Tibial nerve (tissue), 4 donors: ENCODE results near the gene MTUS2.

Experiments
- CTCF ChIP-seq, 5 experiments: fragments of 200-600 bp in 3 of 5; fragments of 450-650 bp in 2 of 5; sonication (generic) in 3 of 5; IDR thresholded peaks; one replicate each; pipeline ENCODE4 v1.5.1; 2016 to 2019; ENCODE audit warnings: antibody characterized with exemption in 5 of 5, mild to moderate bottlenecking in 3 of 5, moderate library complexity in 2 of 5
- EP300 ChIP-seq, 2 donors: sonication (generic); formaldehyde crosslinking; IDR thresholded peaks; one replicate each; pipeline ENCODE4 v1.6.1; 2017; ENCODE audit warnings: antibody characterized with exemption in 2 of 2, mild to moderate bottlenecking in 1 of 2
- POLR2A ChIP-seq, 2 donors: fragments of 450-650 bp; IDR thresholded peaks; one replicate each; pipeline ENCODE4 v1.6.1; 2017; ENCODE audit warnings: antibody characterized with exemption in 2 of 2, mild to moderate bottlenecking in 2 of 2, moderate library complexity in 2 of 2

- TF ChIP-seq CTCF (IDR thresholded peaks at IDR 0.05), result no peak
- TF ChIP-seq POLR2A (IDR thresholded peaks at IDR 0.05), result no peak
- no peak for TF ChIP-seq EP300 (IDR thresholded peaks at IDR 0.05)
Measured at GRCh38 chr13:29379865-29380264, 559.7 kb downstream of the MTUS2 start.
